C1 segment of cervical spinal cord (tissue), 14 donors: ENCODE data around the gene LRRC25.

Experiments used
- DNase-seq, 14 donors: peaks; one replicate each; lab custom pipeline; 2025; lab: John Stamatoyannopoulos, UW

Gene LRRC25

DNA sequence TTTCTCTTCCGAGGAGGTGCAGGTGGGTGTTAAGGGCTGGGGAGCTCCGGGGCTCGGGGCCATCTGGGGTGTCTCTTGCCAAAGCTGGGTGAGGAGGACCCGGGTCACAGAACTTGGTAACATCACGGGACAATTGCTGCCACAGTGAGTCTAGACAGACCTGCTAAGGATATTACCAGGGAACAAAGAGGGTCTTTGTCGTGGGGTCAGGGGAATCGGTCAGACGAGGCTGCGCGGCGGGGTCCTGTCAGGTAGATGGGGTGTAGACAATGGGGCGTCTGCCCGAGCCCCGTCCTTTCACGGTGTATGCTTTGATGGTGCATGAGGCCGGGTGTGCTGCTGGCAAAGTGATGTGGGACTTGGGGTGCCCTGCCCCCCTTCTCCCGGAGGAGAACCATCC lies 49.3 kb downstream of the LRRC25 start:
- DNase-seq: no peak

DNA sequence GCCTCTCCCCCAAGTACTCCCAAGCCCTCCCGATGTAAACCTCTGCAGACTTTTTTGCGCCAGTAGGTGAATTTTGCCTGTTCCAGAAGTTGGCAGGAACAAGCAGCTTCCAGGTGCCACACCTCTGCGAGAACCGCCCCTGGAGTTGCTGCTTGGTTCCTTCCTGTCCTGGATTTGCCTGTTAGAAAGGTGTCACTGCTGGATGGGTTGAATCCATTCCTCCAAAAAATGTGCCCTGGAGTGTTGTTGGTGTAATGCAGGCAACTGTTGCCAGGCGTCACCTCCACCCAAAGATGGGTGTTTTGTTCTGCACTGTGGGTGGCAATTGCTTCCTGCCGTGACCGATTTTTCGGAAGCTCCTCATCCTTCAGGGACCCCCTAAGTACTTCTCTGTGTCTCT lies 51.3 kb downstream of the LRRC25 start:
- no peak for DNase-seq

DNA sequence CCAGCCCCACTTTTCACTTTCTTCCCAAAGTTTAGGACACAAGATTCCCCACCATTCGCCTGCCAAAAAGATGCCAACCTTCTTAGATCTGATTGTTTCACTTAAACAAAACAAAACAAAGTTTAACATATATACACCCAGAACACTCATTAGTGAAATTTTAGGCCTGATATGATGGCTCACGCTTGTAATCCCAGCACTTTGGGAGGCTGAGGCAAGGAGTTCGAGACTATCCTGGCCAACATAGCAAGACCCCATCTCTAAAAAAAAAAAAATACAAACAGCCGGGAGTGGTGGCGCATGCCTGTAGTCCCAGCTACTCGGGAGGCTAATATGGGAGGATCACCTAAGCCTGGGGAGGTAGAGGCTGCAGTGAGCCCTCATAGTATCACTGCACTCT lies 52.1 kb downstream of the LRRC25 start:
- no peak for DNase-seq

GRCh38 chr19:18344582-18344950 lies 52.9 kb downstream of the LRRC25 start:
- peak in 2 of 14 donors; percentile 4 to 10 for DNase-seq

DNA sequence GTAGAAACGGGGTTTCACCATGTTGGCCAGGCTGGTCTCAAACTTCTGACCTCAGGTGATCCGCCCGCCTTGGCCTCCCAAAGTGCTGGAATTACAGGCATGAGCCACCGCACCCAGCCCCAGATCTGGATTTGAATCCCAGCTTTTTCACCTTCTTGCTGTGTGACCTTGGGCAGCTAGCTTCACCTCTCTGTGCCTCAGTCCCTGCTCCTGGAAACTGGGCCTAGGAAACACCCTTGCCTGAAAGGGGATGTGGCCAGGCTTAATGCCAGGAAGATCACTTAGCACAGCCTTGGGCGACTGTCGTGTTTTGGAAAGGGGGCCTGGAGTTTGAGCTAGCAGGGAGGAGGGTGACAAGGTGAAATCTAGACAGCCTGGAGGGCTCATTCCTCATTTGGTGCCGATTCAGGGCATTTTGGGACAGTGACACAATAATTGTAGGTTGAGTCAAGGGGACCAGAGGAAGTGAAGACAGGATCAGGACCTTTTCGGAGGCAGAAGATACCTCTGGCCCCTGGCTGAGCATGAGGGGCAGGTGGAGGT lies 55.3 kb downstream of the LRRC25 start:
- DNase-seq: no peak
